ENCODE data around the gene CTIF. TPM values are rescaled to one million over a fixed set of nuclear protein-coding genes. Genes with fewer than 3 reads are reported as not detected.

CTIF gene
- total and polyA plus RNA-seq, 7 experiments from 2014 or later = 1.3 to 11.2 (median 2.5) TPM; not detected in 2

- Histone ChIP-seq H3K27ac (ENCODE audit: low read depth, low read length) (no peak overlapping the region), H3K36me3 (ENCODE audit: control insufficient read depth in 2 of 3, insufficient read depth in 3 of 3, low read length in 3 of 3) (no peaks in the 10 kb centered on the region), H3K9me3 (ENCODE audit: control insufficient read depth in 2 of 3, low read length in 3 of 3) (no peaks in the 10 kb centered on the region), H3K4me3 (ENCODE audit: low read length) (no peak overlapping the region), H3K4me1 (ENCODE audit: control insufficient read depth in 2 of 2, insufficient read depth in 2 of 2, low read length in 2 of 2) (no peaks in the 10 kb centered on the region), H3K27me3 (ENCODE audit: control insufficient read depth in 2 of 2, insufficient read depth in 2 of 2, low read length in 2 of 2) (no peaks in the 10 kb centered on the region)
- Mint-ChIP-seq H3K4me3 (no peak overlapping the region), H3K27ac (no peak overlapping the region), H3K27me3 (peaks cover 0 to 10% (median 4%) of the 10 kb centered on the region in 5 donors), H3K36me3 (no peaks in the 10 kb centered on the region), H3K4me1 (peaks cover 0 to 4% (median 0%) of the 10 kb centered on the region in 7 donors), H3K9me3 (peaks cover 0 to 6% (median 0%) of the 10 kb centered on the region in 11 donors)
- no peak for DNase-seq
- ChIA-PET POLR2A (no interaction called here), CTCF (no interaction called here)
- intact Hi-C loops (cut with micrococcal nuclease) = no loop called here
- ATAC-seq = no peak
Observed at GRCh38 chr18:48566589-48566988, 27.8 kb downstream of the CTIF start.

GRCh38 chr18:48567388-48567787, 28.6 kb downstream of the CTIF start:
- Histone ChIP-seq H3K36me3 (ENCODE audit: control insufficient read depth in 2 of 3, insufficient read depth in 3 of 3, low read length in 3 of 3) (no peaks in the 10 kb centered on the region), H3K4me3 (ENCODE audit: low read length) (no peak overlapping the region), H3K4me1 (ENCODE audit: control insufficient read depth in 2 of 2, insufficient read depth in 2 of 2, low read length in 2 of 2) (no peaks in the 10 kb centered on the region), H3K27ac (ENCODE audit: low read depth, low read length) (no peak overlapping the region), H3K27me3 (ENCODE audit: control insufficient read depth in 2 of 2, insufficient read depth in 2 of 2, low read length in 2 of 2) (no peaks in the 10 kb centered on the region), H3K9me3 (ENCODE audit: control insufficient read depth in 2 of 3, low read length in 3 of 3) (no peaks in the 10 kb centered on the region)
- ATAC-seq (no peak), DNase-seq (no peak)
- Mint-ChIP-seq H3K4me3 (no peak overlapping the region), H3K36me3 (no peaks in the 10 kb centered on the region), H3K9me3 (peaks cover 0 to 6% (median 0%) of the 10 kb centered on the region in 11 donors), H3K27me3 (peaks cover 0 to 12% (median 4%) of the 10 kb centered on the region in 5 donors), H3K4me1 (peaks cover 0 to 4% (median 0%) of the 10 kb centered on the region in 7 donors), H3K27ac (no peak overlapping the region)
- intact Hi-C loops (cut with micrococcal nuclease) = no loop called here
- ChIA-PET POLR2A (no interaction called here), CTCF (no interaction called here)

DNA sequence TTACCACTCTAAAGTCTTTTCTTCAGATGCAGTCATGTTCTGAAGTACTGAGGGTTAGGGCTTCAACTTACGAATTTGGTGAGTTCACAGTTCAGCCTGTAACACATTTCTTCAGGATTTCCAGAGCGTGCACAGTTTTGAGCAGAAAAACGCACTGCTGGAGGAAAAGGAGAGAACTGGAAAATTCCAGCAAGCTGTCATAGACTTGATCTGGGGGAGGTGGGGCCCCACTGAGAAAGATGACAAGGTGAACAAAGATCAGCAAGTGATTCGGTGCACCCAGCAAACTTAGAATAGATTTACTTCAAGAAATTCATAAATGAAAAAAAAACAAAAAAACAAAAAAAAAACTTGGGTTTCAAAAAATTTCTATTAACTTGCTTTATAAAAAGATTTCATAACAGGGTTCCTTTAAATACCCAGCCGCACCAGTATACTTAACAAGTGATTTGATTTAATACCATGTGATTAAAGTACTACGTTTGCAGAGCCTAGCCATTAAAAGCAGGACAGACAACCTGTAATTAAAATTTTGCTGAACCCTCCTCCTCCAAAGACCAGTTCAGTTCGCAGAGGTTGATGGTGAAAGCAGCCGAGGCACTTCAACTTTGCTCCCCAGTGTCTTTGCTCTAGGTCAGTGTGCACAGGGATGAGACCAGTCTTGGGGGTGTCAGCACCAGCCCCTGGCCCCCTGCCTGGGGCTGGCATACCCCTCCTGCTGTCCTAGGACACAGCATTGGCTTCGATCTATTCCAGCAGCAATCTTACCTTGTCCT, 30.5 kb downstream of the CTIF start:
- Mint-ChIP-seq H3K4me3 (no peak overlapping the region), H3K27me3 (peaks cover 0 to 15% (median 4%) of the 10 kb centered on the region in 5 donors), H3K27ac (no peak overlapping the region), H3K4me1 (peaks cover 0 to 2% (median 0%) of the 10 kb centered on the region in 7 donors), H3K36me3 (no peaks in the 10 kb centered on the region), H3K9me3 (peaks cover 0 to 6% (median 0%) of the 10 kb centered on the region in 11 donors)
- H3K9me3 ChIP-seq (ENCODE audit: control insufficient read depth in 2 of 3, low read length in 3 of 3) = no peaks in the 10 kb centered on the region
- ATAC-seq (no peak), DNase-seq (no peak)
- intact Hi-C loops (cut with micrococcal nuclease) = no loop called here
- H3K27ac ChIP-seq (ENCODE audit: low read depth, low read length) = no peak overlapping the region
- H3K4me3 ChIP-seq (ENCODE audit: low read length) = no peak overlapping the region
- ChIA-PET CTCF (no interaction called here), POLR2A (no interaction called here)
- H3K4me1 ChIP-seq (ENCODE audit: control insufficient read depth in 2 of 2, insufficient read depth in 2 of 2, low read length in 2 of 2) = no peaks in the 10 kb centered on the region
- no peaks in the 10 kb centered on the region for H3K36me3 ChIP-seq (ENCODE audit: control insufficient read depth in 2 of 3, insufficient read depth in 3 of 3, low read length in 3 of 3)
- H3K27me3 ChIP-seq (ENCODE audit: control insufficient read depth in 2 of 2, insufficient read depth in 2 of 2, low read length in 2 of 2) = no peaks in the 10 kb centered on the region

- ATAC-seq (no peak), DNase-seq (no peak)
- Histone ChIP-seq H3K4me3 (ENCODE audit: low read length) (no peak overlapping the region), H3K27ac (ENCODE audit: low read depth, low read length) (no peak overlapping the region), H3K36me3 (ENCODE audit: control insufficient read depth in 2 of 3, insufficient read depth in 3 of 3, low read length in 3 of 3) (no peaks in the 10 kb centered on the region), H3K27me3 (ENCODE audit: control insufficient read depth in 2 of 2, insufficient read depth in 2 of 2, low read length in 2 of 2) (no peaks in the 10 kb centered on the region), H3K9me3 (ENCODE audit: control insufficient read depth in 2 of 3, low read length in 3 of 3) (no peaks in the 10 kb centered on the region), H3K4me1 (ENCODE audit: control insufficient read depth in 2 of 2, insufficient read depth in 2 of 2, low read length in 2 of 2) (no peaks in the 10 kb centered on the region)
- intact Hi-C loops (cut with micrococcal nuclease) = no loop called here
- H3K9me3 Mint-ChIP-seq = peaks cover 0 to 6% (median 0%) of the 10 kb centered on the region in 11 donors
- H3K27ac Mint-ChIP-seq = no peak overlapping the region
- CTCF ChIA-PET = no interaction called here
- H3K36me3 Mint-ChIP-seq = no peaks in the 10 kb centered on the region
- POLR2A ChIA-PET = no interaction called here
- no peak overlapping the region for H3K4me3 Mint-ChIP-seq
- H3K27me3 Mint-ChIP-seq = peaks cover 0 to 15% (median 4%) of the 10 kb centered on the region in 5 donors
- H3K4me1 Mint-ChIP-seq = peaks cover 0 to 2% (median 0%) of the 10 kb centered on the region in 7 donors
Observed at GRCh38 chr18:48569915-48570264, 31.1 kb downstream of the CTIF start.

- ChIA-PET POLR2A (no interaction called here), CTCF (no interaction called here)
- H3K27ac Mint-ChIP-seq = no peak overlapping the region
- Histone ChIP-seq H3K27me3 (ENCODE audit: control insufficient read depth in 2 of 2, insufficient read depth in 2 of 2, low read length in 2 of 2) (no peaks in the 10 kb centered on the region), H3K36me3 (ENCODE audit: control insufficient read depth in 2 of 3, insufficient read depth in 3 of 3, low read length in 3 of 3) (no peaks in the 10 kb centered on the region), H3K4me1 (ENCODE audit: control insufficient read depth in 2 of 2, insufficient read depth in 2 of 2, low read length in 2 of 2) (no peaks in the 10 kb centered on the region), H3K4me3 (ENCODE audit: low read length) (no peak overlapping the region), H3K27ac (ENCODE audit: low read depth, low read length) (no peak overlapping the region), H3K9me3 (ENCODE audit: control insufficient read depth in 2 of 3, low read length in 3 of 3) (no peaks in the 10 kb centered on the region)
- H3K4me1 Mint-ChIP-seq = peaks cover 0 to 2% (median 0%) of the 10 kb centered on the region in 7 donors
- H3K9me3 Mint-ChIP-seq = peaks cover 0 to 6% (median 0%) of the 10 kb centered on the region in 11 donors
- H3K27me3 Mint-ChIP-seq = peaks cover 0 to 15% (median 4%) of the 10 kb centered on the region in 5 donors
- DNase-seq (no peak), ATAC-seq (no peak)
- intact Hi-C loops (cut with micrococcal nuclease) = no loop called here
- no peaks in the 10 kb centered on the region for H3K36me3 Mint-ChIP-seq
- no peak overlapping the region for H3K4me3 Mint-ChIP-seq
Observed at GRCh38 chr18:48570313-48570712, 31.5 kb downstream of the CTIF start.

- Histone ChIP-seq H3K4me1 (ENCODE audit: control insufficient read depth in 2 of 2, insufficient read depth in 2 of 2, low read length in 2 of 2) (no peaks in the 10 kb centered on the region), H3K27ac (ENCODE audit: low read depth, low read length) (no peak overlapping the region), H3K4me3 (ENCODE audit: low read length) (no peak overlapping the region), H3K9me3 (ENCODE audit: control insufficient read depth in 2 of 3, low read length in 3 of 3) (no peaks in the 10 kb centered on the region), H3K36me3 (ENCODE audit: control insufficient read depth in 2 of 3, insufficient read depth in 3 of 3, low read length in 3 of 3) (no peaks in the 10 kb centered on the region), H3K27me3 (ENCODE audit: control insufficient read depth in 2 of 2, insufficient read depth in 2 of 2, low read length in 2 of 2) (no peaks in the 10 kb centered on the region)
- intact Hi-C loops (cut with micrococcal nuclease) = no loop called here
- H3K4me1 Mint-ChIP-seq = peaks cover 0 to 2% (median 0%) of the 10 kb centered on the region in 7 donors
- ChIA-PET CTCF (no interaction called here), POLR2A (no interaction called here)
- peaks cover 0 to 6% (median 0%) of the 10 kb centered on the region in 11 donors for H3K9me3 Mint-ChIP-seq
- H3K4me3 Mint-ChIP-seq = no peak overlapping the region
- DNase-seq (no peak), ATAC-seq (no peak)
- no peaks in the 10 kb centered on the region for H3K36me3 Mint-ChIP-seq
- no peak overlapping the region for H3K27ac Mint-ChIP-seq
- H3K27me3 Mint-ChIP-seq = peaks cover 0 to 15% (median 4%) of the 10 kb centered on the region in 5 donors
Observed at GRCh38 chr18:48571639-48572384, 33.0 kb downstream of the CTIF start.

Measured in naive thymus-derived CD4-positive, alpha-beta T cell (primary cell).